A549 (cell line): ENCODE measurements around the gene IPO13.

Experiments
- HEYL ChIP-seq: fragments of 250-450 bp; sonication (Bioruptor Pico); IDR thresholded peaks from 2 replicates; pipeline ENCODE4 v1.8.0; 2021; ENCODE audit warnings: mild to moderate bottlenecking, moderate library complexity
- TF ChIP-seq, protein P1 (sequence below): fragments of >200 bp; sonication (Bioruptor Twin); formaldehyde crosslinking; IDR thresholded peaks from 3 replicates; pipeline ENCODE4 v1.5.1; 2016

DNA sequence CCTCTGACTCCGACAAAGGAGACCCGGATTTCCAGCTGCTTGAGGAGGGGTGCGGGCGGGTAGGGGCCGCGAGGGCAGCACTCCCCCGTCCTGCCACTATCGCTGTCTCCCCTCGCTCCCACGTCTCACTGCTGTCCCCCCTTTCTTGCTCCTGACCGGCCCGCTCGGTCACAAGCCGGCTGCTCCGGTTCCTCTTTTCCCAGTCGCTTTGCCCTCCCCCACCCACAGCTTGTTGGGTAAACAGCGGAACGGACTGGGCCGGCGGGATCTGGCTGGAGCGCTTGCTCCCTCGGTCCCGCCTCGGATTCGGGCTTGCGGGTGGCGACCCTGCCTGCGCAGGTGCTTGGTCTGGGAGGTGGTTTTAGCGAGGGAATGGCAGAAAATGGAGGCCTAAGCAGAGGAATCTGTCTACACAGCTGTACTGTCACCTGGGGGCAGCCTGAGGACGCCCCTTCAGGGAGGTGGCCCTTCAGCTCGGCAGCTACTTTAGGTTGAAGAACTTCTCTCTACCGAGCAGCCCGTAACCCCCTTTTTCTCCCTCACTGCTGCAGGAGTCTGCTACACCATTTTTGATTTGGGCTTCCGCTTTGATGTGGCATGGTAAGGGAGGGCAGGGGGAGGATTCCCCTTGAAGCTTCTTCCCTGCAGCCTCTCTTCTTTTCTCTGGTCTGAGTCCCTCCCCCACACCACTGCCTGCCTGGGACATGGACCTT lies 28.7 kb downstream of the IPO13 start:
- TF ChIP-seq, protein P1, sequence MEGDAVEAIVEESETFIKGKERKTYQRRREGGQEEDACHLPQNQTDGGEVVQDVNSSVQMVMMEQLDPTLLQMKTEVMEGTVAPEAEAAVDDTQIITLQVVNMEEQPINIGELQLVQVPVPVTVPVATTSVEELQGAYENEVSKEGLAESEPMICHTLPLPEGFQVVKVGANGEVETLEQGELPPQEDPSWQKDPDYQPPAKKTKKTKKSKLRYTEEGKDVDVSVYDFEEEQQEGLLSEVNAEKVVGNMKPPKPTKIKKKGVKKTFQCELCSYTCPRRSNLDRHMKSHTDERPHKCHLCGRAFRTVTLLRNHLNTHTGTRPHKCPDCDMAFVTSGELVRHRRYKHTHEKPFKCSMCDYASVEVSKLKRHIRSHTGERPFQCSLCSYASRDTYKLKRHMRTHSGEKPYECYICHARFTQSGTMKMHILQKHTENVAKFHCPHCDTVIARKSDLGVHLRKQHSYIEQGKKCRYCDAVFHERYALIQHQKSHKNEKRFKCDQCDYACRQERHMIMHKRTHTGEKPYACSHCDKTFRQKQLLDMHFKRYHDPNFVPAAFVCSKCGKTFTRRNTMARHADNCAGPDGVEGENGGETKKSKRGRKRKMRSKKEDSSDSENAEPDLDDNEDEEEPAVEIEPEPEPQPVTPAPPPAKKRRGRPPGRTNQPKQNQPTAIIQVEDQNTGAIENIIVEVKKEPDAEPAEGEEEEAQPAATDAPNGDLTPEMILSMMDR, result no peak
- no peak for TF ChIP-seq HEYL (CRISPR knock-in tag)
